GM12878 (cell line): ENCODE data around the gene SRPK2. TPM values are rescaled to one million over a fixed set of nuclear protein-coding genes. Genes with fewer than 3 reads are reported as not detected.

Experiments used
- ATAC-seq: fragments of 200-7000 bp; cut with Tn5 transposase; 3 replicates; pipeline ENCODE4 v1.9.1; 2020; ENCODE audit warnings: mild to moderate bottlenecking, moderate library complexity
- BruUV-seq: library from RNA; stranded (reverse); fragments of 400-500 nt; replicated peaks from 2 replicates; lab custom pipeline; 2021; lab: Mats Ljungman, UMichigan
- CTCF ChIA-PET: fragments of 300-600 bp; sonication (Branson Sonifier 250); formaldehyde crosslinking; extraction: SDS; loops from one replicate; lab custom pipeline; 2021; ENCODE audit warnings: inconsistent platforms; lab: Yijun Ruan, JAX
- POLR2A ChIA-PET: fragments of 350-600 bp; formaldehyde crosslinking; extraction: SDS; loops from one replicate; lab custom pipeline; 2021; ENCODE audit warnings: inconsistent platforms; lab: Charles Lee
- RAD21 ChIA-PET: fragments of 300-600 bp; sonication (Branson Sonifier 250); formaldehyde crosslinking; loops from one replicate; lab custom pipeline; 2023; ENCODE audit warnings: antibody characterized with exemption; ENCODE audit not compliant: unreplicated experiment; lab: Charles Lee
- SMC1A ChIA-PET: fragments of 300-600 bp; sonication (Branson Sonifier 250); formaldehyde crosslinking; loops from one replicate; lab custom pipeline; 2023; ENCODE audit not compliant: unreplicated experiment, uncharacterized antibody; lab: Charles Lee
- DNase-seq: peaks from one replicate; pipeline ENCODE4 v3.0.0-alpha.2; 2011; ENCODE audit warnings: low read depth, low spot score
- FAIRE-seq: peaks from 3 replicates; lab custom pipeline; 2011; peaks lifted over from hg19 to GRCh38; lab: Jason Lieb, UNC
- H2AFZ ChIP-seq: 2 replicates; pipeline ENCODE4 v1.6.0; 2011; ENCODE audit warnings: low read depth, low read length, control low read depth; ENCODE audit not compliant: control insufficient read depth
- H3K27ac ChIP-seq: 2 replicates; pipeline ENCODE4 v1.5.1; 2011; ENCODE audit warnings: control low read depth; ENCODE audit not compliant: control insufficient read depth, insufficient read depth
- H3K27me3 ChIP-seq, 2 experiments: replicated peaks in 1 of 2; 2 replicates each; pipeline versions ENCODE4 v1.6.0 to v1.6.1; 2011; ENCODE audit warnings: low read length in 1 of 2; ENCODE audit not compliant: control insufficient read depth in 2 of 2, insufficient read depth in 2 of 2
- H3K36me3 ChIP-seq, 2 experiments: 2 replicates each; pipeline ENCODE4 v1.5.1; 2011; ENCODE audit warnings: low read length in 1 of 2; ENCODE audit not compliant: control insufficient read depth in 2 of 2, insufficient read depth in 2 of 2
- H3K4me1 ChIP-seq: 2 replicates; pipeline ENCODE4 v1.6.1; 2011; ENCODE audit warnings: mild to moderate bottlenecking, low read length, moderate library complexity, mixed read lengths; ENCODE audit not compliant: control insufficient read depth, insufficient read depth
- H3K4me2 ChIP-seq: 2 replicates; pipeline ENCODE4 v1.6.0; 2011; ENCODE audit warnings: control low read depth; ENCODE audit not compliant: control insufficient read depth, insufficient read depth
- H3K4me3 ChIP-seq: fragments of 200-600 bp; sonication (generic); 2 replicates; pipeline ENCODE4 v1.5.1; 2016
- H3K79me2 ChIP-seq: 2 replicates; pipeline ENCODE4 v1.6.0; 2011; ENCODE audit warnings: low read length; ENCODE audit not compliant: control insufficient read depth, insufficient read depth
- H3K9ac ChIP-seq: 2 replicates; pipeline ENCODE4 v1.8.0; 2011; ENCODE audit warnings: low read length, control low read depth, mixed read lengths; ENCODE audit not compliant: control insufficient read depth, insufficient read depth
- H3K9me3 ChIP-seq: replicated peaks from 3 replicates; pipeline ENCODE4 v1.5.1; 2011; ENCODE audit warnings: mild to moderate bottlenecking, low read length; ENCODE audit not compliant: control insufficient read depth, insufficient read depth
- H4K20me1 ChIP-seq: 2 replicates; pipeline ENCODE4 v1.6.0; 2011; ENCODE audit not compliant: control insufficient read depth, insufficient read depth
- CHD2 ChIP-seq: IDR thresholded peaks from 2 replicates; pipeline ENCODE4 v1.6.1; 2011; ENCODE audit warnings: low read depth, low read length, improper control_type of control experiment, borderline replicate concordance
- CHD4 ChIP-seq: fragments of 200-600 bp; sonication (generic); IDR thresholded peaks from 2 replicates; pipeline ENCODE4 v1.6.1; 2016; ENCODE audit warnings: mild to moderate bottlenecking
- CREB1 ChIP-seq: IDR thresholded peaks from 2 replicates; pipeline ENCODE4 v1.6.1; 2012; ENCODE audit warnings: low read depth, mild to moderate bottlenecking, inconsistent platforms
- FOS ChIP-seq: IDR thresholded peaks from 3 replicates; pipeline ENCODE4 v1.6.1; 2011; ENCODE audit warnings: borderline replicate concordance; ENCODE audit not compliant: insufficient read length; ENCODE audit errors: extremely low read depth
- HDGF ChIP-seq: fragments of 450-650 bp; IDR thresholded peaks from 2 replicates; pipeline ENCODE4 v1.6.1; 2016; ENCODE audit warnings: antibody characterized with exemption
- IKZF1 ChIP-seq: fragments of 450-650 bp; conservative IDR thresholded peaks from 2 replicates; pipeline ENCODE4 v1.6.1; 2017; ENCODE audit warnings: antibody characterized with exemption, mild to moderate bottlenecking
- IRF5 ChIP-seq: fragments of 450-650 bp; IDR thresholded peaks from 2 replicates; pipeline ENCODE4 v1.6.1; 2017; ENCODE audit warnings: borderline replicate concordance
- PKNOX1 ChIP-seq: fragments of 450-650 bp; IDR thresholded peaks from 2 replicates; pipeline ENCODE4 v1.6.1; 2016; ENCODE audit warnings: mild to moderate bottlenecking
- SMAD5 ChIP-seq: IDR thresholded peaks from 2 replicates; pipeline ENCODE4 v1.6.1; 2016; ENCODE audit warnings: antibody characterized with exemption, low read depth
- SMARCA5 ChIP-seq: fragments of 450-650 bp; IDR thresholded peaks from 2 replicates; pipeline ENCODE4 v1.6.1; 2017; ENCODE audit warnings: mild to moderate bottlenecking
- SMC3 ChIP-seq: IDR thresholded peaks from 2 replicates; pipeline ENCODE4 v1.6.1; 2011; ENCODE audit warnings: low read length, improper control_type of control experiment, borderline replicate concordance
- SUPT20H ChIP-seq: IDR thresholded peaks from 2 replicates; pipeline ENCODE4 v1.6.1; 2011; ENCODE audit warnings: low read depth, mild to moderate bottlenecking, low read length, moderate library complexity, borderline replicate concordance; ENCODE audit not compliant: control insufficient read depth
- ZNF24 ChIP-seq: fragments of 450-650 bp; IDR thresholded peaks from 2 replicates; pipeline ENCODE4 v1.6.1; 2017; ENCODE audit warnings: antibody characterized with exemption, mild to moderate bottlenecking
- ZNF622 ChIP-seq: fragments of 450-650 bp; IDR thresholded peaks from 2 replicates; pipeline ENCODE4 v1.6.1; 2017; ENCODE audit warnings: mild to moderate bottlenecking, inconsistent platforms
- WGBS: methylation state at CpG from one replicate; pipeline ENCODE4 v1.1.6; 2016; ENCODE audit warnings: low lambda C conversion rate; ENCODE audit not compliant: insufficient replicate concordance, insufficient coverage; ENCODE audit errors: missing lambda C conversion rate; 5-methylcytosine and 5-hydroxymethylcytosine counted together
- in situ Hi-C: fragments of 300-500 bp; cut with MboI; formaldehyde crosslinking; loops from 9 replicates; pipeline ENCODE4 v1.14.3; 2018; ENCODE audit warnings: mixed read lengths
- intact Hi-C: fragments of 100-400 bp; cut with micrococcal nuclease; formaldehyde crosslinking; loops from one replicate; pipeline ENCODE4 v1.14.2; 2022; ENCODE audit not compliant: unreplicated experiment
- polyA plus RNA-seq, 11 experiments: library from polyadenylated mRNA; depleted of rRNA in 4 of 11; unstranded in 6 of 11; stranded (reverse) in 5 of 11; fragments of >200 nt; fragmentation: Nextera tagmentation in 4 of 11; fragmentation: Illumina TruSeq in 1 of 11; extraction: Ambion mirVana in 4 of 11; extraction: Trizol in 1 of 11; gene quantifications; 1 replicate in 1 of 11; 2 replicates in 10 of 11; pipeline versions ENCODE4 v1.2.1 to v1.2.3, GENCODE V29; 2011 to 2016; ENCODE audit warnings: inconsistent platforms in 2 of 11, missing spikeins in 2 of 11, low read depth in 1 of 11
- total RNA-seq, 4 experiments: library from RNA; depleted of rRNA in 3 of 4; stranded (reverse); fragments of >200 nt in 3 of 4; fragmentation: Illumina TruSeq in 1 of 4; extraction: Trizol in 1 of 4; gene quantifications; 2 replicates each; pipeline versions ENCODE4 v1.2.1 to v1.2.3, GENCODE V29; 2013 to 2021
- TF ChIP-seq, protein P1 (sequence below): IDR thresholded peaks from 2 replicates; pipeline ENCODE4 v1.6.1; 2011; ENCODE audit warnings: low read depth, low read length, improper control_type of control experiment, borderline replicate concordance
- TF ChIP-seq, protein P2 (sequence below): fragments of 150-350 bp; IDR thresholded peaks from 2 replicates; pipeline ENCODE4 v1.6.1; 2016; ENCODE audit warnings: low read depth, low read length
- TF ChIP-seq, protein P3 (sequence below): IDR thresholded peaks from 2 replicates; pipeline ENCODE4 v1.6.1; 2011; ENCODE audit warnings: borderline replicate concordance, low read depth, mild to moderate bottlenecking, moderate library complexity, mixed read lengths, low read length; ENCODE audit not compliant: insufficient read depth; ENCODE audit errors: extremely low read length

Gene SRPK2
- total and polyA plus RNA-seq, 10 of the 15 experiments (the other 5 are each of a cell fraction or from before 2014, with no cell fraction given): 13.2 to 32.8 (median 24.5) TPM

- intact Hi-C loops (loop anchor here (5.0 kb wide), 1 partner anchor 430 kb away; no protein-coding TSS in a partner anchor), in situ Hi-C loops (no loop called here)
- Histone ChIP-seq H3K4me2 (no peak overlapping the region), H3K27me3 (no peaks in the 10 kb centered on the region), H2AFZ (no peak overlapping the region), H3K9ac (no peak overlapping the region), H3K27ac (no peak overlapping the region), H3K4me3 (no peak overlapping the region), H3K9me3 (no peaks in the 10 kb centered on the region), H3K79me2 (no peaks in the 10 kb centered on the region), H4K20me1 (no peaks in the 10 kb centered on the region), H3K4me1 (no peaks in the 10 kb centered on the region), H3K36me3 (no peaks in the 10 kb centered on the region; a peak in 1 of 4 replicates)
- FAIRE-seq: no peak
- ChIA-PET POLR2A (interaction anchor here (1.0 to 1.1 kb wide), 3 partner anchors 54 to 232 kb away, joined by 3 to 4 read pairs (median 4); no protein-coding TSS in a partner anchor), CTCF (interaction anchor here (0.8 to 1.0 kb wide), 2 partner anchors 12 to 14 kb away, joined by 3 read pairs; no protein-coding TSS in a partner anchor), RAD21 (interaction anchor here (0.7 to 1.5 kb wide), 4 partner anchors 14 to 273 kb away, joined by 3 to 6 read pairs (median 4); no protein-coding TSS in a partner anchor), SMC1A (interaction anchor here (0.6 to 1.7 kb wide), 8 partner anchors 11 to 331 kb away, joined by 3 to 7 read pairs (median 3); no protein-coding TSS in a partner anchor)
- ATAC-seq: peak; percentile 56
- no TSS peak for BruUV-seq
- 62% methylated on average over 3 of the region's 3 CpGs for WGBS
- DNase-seq: no peak
- TF ChIP-seq SMARCA5 (no peak), PKNOX1 (no peak), SMC3 (no peak), ZNF622 (no peak), CHD4 (no peak), IRF5 (no peak), SUPT20H (no peak), IKZF1 (no peak), ZNF24 (no peak), CREB1 (no peak), CHD2 (no peak), SMAD5 (no peak), FOS (no peak), HDGF (no peak)
- TF ChIP-seq, protein P1, sequence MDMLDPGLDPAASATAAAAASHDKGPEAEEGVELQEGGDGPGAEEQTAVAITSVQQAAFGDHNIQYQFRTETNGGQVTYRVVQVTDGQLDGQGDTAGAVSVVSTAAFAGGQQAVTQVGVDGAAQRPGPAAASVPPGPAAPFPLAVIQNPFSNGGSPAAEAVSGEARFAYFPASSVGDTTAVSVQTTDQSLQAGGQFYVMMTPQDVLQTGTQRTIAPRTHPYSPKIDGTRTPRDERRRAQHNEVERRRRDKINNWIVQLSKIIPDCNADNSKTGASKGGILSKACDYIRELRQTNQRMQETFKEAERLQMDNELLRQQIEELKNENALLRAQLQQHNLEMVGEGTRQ: no peak
- TF ChIP-seq, protein P2, sequence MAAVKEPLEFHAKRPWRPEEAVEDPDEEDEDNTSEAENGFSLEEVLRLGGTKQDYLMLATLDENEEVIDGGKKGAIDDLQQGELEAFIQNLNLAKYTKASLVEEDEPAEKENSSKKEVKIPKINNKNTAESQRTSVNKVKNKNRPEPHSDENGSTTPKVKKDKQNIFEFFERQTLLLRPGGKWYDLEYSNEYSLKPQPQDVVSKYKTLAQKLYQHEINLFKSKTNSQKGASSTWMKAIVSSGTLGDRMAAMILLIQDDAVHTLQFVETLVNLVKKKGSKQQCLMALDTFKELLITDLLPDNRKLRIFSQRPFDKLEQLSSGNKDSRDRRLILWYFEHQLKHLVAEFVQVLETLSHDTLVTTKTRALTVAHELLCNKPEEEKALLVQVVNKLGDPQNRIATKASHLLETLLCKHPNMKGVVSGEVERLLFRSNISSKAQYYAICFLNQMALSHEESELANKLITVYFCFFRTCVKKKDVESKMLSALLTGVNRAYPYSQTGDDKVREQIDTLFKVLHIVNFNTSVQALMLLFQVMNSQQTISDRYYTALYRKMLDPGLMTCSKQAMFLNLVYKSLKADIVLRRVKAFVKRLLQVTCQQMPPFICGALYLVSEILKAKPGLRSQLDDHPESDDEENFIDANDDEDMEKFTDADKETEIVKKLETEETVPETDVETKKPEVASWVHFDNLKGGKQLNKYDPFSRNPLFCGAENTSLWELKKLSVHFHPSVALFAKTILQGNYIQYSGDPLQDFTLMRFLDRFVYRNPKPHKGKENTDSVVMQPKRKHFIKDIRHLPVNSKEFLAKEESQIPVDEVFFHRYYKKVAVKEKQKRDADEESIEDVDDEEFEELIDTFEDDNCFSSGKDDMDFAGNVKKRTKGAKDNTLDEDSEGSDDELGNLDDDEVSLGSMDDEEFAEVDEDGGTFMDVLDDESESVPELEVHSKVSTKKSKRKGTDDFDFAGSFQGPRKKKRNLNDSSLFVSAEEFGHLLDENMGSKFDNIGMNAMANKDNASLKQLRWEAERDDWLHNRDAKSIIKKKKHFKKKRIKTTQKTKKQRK: no peak
- TF ChIP-seq, protein P3, sequence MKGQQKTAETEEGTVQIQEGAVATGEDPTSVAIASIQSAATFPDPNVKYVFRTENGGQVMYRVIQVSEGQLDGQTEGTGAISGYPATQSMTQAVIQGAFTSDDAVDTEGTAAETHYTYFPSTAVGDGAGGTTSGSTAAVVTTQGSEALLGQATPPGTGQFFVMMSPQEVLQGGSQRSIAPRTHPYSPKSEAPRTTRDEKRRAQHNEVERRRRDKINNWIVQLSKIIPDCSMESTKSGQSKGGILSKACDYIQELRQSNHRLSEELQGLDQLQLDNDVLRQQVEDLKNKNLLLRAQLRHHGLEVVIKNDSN: no peak
These were observed 231.4 kb downstream of the SRPK2 start for GRCh38 chr7:105157278-105157677.
